HG02588 (cell line): ENCODE data around the gene CLCN4.

ENCODE experiments used
- ATAC-seq: cut with Tn5 transposase; IDR thresholded peaks from one replicate; pipeline ENCODE4 v1.9.1; 2021; ENCODE audit warnings: mild to moderate bottlenecking, moderate library complexity; ENCODE audit not compliant: unreplicated experiment

The CLCN4 gene

DNA sequence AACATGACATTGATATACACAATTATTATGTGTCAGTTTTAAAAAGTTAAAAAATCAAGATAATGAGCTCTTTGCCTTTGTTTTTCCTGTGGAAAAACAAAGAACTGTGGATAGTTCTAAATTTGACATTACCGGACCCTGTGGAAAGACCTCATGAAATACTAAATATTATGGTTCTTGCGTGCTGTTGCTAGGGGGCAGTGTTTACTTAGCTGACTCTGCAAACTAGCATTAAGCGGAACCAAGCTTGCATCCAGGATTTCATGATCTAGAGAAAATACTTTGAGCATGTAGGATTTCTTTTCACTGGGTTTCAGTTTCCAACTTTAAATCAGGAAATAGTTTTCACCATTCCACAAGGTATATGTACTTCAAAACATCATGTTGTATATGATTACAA is 33.6 kb downstream of the CLCN4 start:
- no peak for ATAC-seq

DNA sequence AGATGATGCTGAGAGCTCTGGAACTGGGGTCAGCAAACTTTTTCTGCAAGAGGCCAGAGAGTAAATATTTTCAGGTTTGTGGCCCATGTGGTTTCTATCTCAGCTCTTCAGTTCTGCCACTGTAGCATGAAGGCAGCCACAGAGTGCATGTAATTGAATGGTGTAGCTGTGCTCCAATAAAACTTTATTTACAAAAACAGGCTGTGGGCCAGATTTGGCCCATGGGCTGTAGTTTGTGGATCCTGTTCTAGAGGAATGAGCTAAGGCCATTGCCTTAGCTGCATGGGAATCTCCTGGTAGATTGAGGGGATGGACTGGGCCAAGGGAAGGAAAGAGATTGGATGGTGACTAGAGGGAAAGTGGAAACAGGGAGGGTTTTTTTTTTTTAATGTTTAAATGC is 36.8 kb downstream of the CLCN4 start:
- ATAC-seq: no peak

DNA sequence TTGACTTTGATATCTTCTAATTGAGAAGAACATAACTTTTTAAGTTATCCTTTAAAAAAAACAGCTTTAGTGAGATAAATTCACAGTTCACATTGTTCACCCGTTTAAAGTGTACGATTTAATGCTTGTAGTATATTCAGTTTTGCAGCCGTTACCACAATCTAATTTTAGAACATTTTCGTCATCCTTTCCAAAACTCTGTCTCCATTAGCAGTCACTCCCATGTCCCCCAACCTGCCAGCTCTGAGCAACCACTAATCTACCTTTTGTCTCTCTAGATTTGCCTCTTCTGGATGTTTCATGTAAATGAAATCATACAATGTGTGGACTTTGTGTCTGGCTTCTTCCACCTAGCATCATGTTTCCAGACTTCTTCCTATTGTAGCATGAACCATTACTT is 38.6 kb downstream of the CLCN4 start:
- no peak for ATAC-seq

DNA sequence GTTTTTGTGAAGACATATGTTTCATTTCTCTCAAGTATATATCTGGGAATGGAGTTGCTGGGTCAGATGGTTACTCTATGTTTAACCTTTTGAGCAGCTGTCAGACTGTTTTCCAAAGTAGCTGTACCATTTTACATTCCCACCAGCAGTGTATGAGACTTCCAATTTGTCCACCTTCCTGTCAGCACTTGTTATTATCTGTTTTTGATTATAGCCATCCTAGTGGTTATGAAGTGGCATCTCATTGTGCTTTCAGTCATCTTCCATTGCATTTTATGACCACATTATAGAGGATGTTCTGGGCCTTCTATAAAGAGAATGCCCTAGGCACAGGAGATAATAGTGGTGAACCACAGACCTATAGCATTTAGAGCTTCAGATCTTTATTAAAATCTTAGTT is 39.2 kb downstream of the CLCN4 start:
- ATAC-seq: no peak

DNA sequence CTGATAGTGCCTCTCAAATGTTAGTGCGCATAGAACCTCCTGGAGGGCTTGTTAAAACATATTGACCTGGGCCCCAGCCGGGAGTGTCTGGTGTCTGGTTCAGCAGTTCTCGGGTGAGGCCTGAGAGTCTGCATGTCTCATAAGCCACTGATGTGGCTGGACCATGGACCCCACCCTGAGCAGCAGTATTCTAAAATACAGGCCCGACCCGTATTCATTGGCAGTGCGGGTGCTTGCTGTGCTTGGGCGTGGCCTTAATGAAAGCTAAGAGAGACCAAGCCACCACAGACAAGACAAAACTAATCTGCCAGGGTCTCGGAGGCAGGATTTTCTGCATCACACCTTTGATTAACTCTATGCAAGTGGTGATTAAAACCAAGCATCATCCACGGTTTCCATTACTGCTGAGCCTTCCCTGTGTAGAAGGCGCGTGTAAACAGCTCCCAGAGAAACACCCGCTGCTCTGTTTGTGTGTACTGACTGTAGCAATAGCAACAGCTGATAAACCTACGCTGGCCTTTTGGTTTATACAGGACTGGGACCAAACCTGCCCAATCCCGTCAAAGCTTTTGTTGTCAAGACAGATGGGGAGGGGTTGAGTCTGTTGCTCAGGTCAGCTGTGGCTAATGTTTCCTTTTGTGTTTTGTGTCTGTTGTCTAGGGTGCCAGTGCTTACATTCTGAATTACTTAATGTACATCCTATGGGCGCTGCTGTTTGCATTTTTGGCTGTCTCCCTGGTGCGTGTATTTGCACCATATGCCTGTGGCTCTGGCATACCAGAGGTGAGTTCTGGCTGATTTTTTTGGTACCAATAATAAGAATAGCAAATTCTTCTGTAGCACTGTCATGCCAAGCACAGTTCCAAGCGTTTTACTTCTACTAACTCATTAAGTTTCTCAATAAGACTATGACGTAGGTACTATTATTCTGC is 40.8 kb downstream of the CLCN4 start:
- no peak for ATAC-seq

DNA sequence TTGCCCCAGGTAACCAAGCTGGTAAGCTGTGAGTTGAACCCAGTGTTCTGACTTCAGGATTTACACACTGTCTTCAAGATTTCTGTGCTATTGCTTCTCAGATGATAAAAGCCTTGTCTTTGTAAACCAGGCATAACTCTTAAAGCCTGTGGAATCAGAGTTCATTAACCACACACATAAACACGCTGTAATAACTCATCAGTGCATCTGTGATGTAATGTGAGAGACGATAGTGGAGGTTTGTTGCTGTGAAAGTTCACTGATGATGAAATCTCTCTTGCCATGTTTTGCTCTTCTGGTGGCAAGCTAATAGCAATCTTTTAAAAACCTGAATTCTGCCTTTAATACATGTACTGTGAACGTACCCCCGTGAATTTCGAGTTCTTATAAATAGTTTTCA is 41.5 kb downstream of the CLCN4 start:
- ATAC-seq: no peak

DNA sequence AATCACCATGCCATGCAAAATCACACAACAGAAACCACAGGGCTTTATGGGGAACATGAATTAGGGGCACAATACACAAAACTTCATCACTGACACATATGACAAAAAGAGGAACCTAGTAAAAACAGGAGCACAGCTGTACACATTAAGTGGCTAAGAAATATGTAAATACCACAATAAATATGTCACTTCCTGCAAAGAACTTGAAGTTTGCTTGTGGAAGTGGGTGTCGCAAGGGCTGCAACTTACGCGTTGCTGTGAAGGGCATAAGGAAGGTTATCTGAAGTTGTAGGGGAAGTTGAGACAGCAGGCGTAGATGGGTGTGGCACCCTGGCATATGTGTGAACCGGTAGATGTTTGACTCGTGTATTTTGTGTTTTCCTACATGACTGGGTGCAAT is 42.4 kb downstream of the CLCN4 start:
- peak; percentile 86 for ATAC-seq

DNA sequence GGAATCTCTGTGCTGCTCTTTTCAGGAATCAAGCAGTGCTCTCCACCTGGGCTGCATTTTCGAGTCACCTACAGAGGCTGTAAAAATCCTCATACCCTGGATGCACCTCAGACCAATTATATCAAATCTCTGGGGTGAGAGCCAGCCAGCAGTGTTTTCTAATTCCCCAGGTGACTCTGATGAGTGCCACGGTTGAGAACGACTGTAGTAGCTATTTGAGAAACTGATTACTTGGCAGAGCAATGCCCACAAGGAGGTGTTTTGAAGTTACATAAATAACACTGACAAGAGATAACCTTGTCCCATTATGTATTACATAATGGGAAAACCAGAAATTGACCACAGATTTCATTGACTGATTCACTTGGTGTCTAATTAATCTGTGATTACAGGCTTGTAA is 46.8 kb downstream of the CLCN4 start:
- no peak for ATAC-seq

DNA sequence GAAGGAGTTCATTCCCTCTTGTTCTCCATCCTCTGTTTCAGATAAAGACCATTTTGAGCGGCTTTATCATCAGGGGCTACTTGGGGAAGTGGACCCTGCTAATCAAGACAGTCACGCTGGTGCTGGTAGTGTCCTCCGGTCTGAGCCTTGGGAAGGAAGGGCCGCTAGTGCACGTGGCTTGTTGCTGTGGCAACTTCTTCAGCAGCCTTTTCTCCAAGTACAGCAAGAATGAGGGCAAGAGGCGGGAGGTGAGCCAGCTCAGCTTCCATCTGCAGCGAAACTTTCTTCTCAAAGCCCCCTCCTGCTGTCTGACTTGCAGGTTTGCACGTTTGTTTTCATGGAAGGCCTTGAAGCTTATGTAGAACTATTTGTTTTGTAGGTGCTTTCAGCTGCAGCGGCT is 49.5 kb downstream of the CLCN4 start:
- ATAC-seq: no peak

DNA sequence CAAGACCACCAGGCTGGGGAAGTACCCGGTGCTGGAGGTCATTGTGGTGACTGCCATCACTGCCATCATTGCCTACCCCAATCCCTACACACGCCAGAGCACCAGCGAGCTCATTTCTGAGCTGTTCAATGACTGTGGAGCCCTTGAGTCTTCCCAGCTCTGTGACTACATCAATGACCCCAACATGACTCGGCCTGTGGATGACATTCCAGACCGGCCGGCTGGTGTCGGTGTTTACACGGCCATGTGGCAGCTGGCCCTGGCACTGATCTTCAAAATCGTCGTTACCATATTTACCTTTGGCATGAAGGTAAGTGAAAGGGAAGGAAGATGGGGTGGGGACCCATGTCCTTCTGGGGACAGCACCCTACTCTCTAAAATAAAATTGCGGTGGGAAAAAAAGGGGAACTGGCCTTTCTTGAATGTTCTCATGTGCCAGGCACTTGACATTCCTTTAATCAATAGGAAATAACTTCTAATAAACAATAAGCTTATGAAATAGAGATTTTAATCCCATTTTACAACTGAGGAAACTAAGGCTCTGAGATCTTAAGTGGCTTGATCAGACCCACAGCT is 51.6 kb downstream of the CLCN4 start:
- ATAC-seq: no peak

DNA sequence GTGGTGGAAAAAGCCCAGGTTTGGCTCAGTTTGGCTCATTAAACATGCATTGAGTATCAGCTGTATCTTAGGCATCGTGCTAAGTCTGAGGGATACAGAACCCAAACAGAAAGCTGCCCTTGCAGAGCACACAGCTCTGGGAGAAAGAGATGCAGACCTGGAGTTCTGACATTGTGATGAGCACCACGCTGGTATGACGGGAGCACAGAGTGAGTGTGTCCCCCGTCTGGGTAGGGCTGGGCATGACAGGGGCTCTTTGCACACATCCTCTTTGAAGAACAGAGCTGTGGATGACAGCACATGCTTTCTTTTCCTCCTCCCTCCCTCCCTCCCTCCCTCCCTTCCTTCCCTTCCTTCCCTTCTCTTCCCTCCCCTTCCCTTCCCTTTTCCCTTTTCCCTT is 52.2 kb downstream of the CLCN4 start:
- no peak for ATAC-seq

DNA sequence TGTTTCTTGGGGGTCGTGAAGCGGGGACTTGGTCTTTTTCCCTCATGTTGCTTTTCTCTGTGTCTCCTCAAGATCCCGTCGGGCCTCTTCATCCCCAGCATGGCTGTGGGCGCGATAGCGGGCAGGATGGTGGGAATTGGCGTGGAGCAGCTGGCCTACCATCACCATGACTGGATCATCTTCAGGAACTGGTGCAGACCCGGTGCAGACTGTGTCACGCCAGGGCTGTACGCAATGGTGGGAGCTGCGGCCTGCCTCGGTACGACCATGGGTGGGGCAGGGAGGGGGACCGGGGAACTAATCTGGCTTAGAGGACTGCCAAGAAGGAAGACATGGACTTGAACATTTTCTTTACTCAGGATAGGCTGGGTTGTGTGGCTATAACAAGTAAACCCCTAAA is 55.6 kb downstream of the CLCN4 start:
- ATAC-seq: no peak

DNA sequence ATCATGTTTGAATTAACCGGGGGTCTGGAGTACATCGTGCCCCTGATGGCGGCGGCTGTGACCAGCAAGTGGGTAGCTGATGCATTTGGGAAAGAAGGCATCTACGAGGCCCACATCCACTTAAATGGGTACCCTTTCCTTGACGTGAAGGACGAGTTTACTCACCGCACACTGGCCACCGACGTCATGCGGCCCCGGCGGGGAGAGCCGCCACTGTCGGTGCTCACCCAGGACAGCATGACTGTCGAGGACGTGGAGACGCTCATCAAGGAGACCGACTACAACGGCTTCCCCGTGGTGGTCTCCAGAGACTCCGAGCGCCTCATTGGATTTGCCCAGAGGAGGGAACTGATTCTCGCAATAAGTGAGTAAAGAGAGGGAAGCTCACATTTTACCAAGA is 56.9 kb downstream of the CLCN4 start:
- ATAC-seq: no peak

DNA sequence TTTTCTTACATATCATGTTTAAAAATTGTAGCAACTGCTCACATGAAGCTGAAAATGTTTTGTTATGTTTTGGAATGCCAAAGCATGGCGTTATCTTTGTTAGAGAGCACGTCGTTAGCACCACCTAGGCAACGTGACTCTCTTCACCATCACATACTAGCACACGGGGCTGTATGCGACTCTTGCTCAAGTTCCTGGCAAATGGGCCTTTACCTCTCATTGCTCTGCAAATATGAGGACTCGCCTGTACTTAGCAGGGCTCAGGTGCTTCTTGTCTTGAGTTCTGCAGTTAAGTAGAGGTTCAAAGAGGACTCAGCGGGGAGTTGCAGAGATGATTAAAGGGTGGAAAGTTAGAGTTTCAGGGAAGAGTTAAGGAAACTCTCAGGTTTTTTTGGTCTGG is 59.4 kb downstream of the CLCN4 start:
- no peak for ATAC-seq

DNA sequence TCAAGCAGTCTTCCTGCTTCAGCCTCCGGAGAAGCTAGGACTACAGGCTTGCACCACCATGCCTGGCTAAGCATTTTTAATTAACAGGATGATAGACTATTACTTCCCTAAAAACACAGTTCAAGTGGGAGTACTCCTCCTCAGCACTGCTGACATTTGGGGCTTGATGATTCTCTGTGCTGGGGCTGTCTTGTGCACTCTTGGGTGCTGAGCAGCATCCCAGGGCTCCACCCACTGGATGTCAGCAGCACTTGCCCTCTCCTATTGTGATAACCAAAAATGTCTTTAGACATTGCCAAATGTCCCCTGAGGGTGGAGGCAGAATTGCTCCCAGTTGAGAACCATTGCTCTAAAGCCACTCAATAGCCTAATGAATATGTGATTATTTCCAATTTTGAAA is 60.4 kb downstream of the CLCN4 start:
- ATAC-seq: no peak

DNA sequence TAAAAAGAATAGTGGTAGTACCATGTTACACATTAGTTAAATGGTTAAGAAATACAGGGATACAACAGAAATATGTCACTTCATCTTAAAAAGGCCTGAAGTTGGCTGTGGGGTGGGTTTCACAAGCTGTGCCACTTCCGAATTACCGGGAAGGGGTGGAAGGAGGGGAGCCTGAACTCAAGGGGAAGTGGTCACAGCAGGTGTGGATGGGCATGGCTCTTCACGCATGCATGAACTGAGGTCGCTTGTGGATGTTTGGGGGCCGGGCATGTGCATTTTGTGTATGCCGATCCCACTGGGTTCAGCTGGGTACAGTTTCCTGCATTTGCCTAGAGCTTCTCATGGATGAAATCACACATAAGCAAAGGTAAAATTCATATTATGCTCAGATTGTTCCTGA is 64.9 kb downstream of the CLCN4 start:
- no peak for ATAC-seq

DNA sequence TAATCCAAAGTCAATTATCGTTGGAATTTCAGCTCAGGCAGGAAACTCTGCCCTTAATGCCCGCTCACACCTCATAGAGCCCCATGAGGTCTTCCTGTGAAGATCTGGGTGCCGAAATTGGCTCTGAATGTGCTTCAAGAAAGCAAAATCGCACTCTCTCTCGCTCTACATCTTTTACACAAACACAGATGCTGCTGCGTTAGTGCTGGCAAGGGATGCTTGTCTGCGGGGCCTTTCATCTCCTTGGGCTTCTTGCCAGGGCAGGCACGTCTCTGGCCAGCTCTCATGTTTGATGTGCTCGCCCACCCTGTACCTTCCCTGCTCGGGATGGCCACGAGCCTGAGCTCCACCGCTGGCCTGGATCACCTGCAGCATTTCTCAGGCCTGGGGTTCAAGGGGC is 66.5 kb downstream of the CLCN4 start:
- no peak for ATAC-seq

DNA sequence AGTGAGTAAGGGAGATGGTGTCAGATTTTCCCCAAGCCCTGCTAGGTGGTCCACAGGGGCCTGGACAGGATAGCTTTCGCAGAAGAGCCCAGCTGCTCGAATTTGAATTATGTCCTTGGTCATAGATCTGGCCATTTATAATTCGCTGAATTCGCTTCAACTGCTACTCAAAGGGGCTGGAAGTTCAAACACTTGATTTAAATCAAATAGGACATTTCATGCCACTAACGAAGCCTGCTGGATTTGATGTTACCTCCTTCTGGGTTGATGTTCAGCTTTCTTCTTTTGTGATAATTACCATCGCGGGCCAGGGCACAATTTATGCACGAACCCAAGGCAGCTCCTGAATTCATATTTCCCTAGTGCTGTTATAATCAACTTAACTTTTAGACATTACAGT is 67.0 kb downstream of the CLCN4 start:
- no peak for ATAC-seq

DNA sequence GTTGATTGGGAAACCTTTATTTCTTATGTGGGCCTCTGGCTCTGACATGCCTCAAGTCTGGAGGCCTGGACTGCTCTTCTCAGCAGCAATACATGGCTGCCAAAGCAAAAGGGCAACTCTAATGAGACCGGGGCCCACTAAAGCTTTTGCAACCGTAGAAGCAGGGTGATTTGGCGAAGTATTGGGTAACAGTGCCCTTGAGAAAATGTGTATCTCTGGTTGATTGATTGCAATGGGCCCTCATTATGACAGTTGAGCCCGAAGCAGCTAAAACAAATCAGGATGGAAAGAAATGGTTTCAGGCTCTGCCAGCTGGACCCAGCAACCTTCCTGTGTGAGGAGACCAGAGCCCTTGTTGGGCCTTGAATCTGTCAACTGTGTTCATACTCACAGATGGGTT is 73.4 kb downstream of the CLCN4 start:
- ATAC-seq: no peak

DNA sequence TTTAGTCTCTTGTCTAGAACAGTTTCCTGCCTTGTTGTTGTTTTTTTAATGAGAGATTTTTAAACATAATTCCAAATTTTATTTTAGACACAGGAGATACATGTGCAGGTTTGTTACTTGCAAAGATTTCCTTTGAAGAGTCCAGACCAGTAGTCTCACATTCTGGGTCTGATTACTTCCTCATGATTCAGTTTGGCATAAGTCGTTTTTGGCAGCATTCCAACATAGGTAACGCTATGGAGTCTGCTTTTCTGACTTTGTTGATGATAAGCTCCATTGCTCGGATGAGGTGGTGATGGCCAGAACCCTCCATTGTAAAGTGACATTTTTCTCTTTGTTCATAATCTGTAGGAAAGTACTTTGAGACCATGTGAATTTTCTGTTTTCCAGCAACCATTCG is 74.7 kb downstream of the CLCN4 start:
- ATAC-seq: no peak

DNA sequence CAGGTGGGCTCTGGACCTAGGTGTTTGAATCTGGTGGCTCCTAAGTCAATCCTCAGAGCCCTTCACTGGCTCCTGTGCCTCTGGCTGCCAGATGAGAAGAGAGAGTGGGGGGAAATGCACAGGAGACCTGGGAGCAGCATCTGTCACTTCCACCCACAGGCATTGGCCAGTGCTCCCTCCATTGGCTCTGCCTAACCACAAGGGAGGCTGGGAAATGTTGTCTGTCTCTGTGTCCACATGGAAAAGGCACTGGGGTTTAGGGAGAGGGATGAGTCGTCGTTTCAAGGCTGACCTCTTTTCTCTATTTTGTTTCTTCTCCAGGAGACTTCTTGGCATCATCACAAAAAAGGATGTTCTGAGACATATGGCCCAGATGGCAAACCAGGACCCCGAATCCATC is 76.4 kb downstream of the CLCN4 start:
- ATAC-seq: no peak

DNA sequence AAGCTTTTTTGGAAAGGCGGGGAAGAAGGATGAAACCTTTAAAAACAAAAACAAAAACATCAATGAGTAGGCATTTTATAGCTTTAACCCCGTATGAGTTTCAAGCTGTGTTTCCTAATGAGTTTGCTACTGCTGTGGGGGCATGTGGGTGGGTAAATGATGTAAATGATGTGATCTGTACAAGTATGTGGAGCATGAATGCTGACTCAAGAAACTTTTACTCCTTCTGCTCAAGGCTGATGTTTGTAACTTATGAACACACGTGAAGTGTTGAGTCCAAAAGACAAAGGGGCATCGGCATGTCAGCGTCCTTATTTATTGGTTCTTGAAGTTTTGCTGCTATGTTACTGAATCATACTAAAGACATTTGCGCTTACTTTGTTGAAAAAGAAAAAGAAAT is 76.9 kb downstream of the CLCN4 start:
- no peak for ATAC-seq

DNA sequence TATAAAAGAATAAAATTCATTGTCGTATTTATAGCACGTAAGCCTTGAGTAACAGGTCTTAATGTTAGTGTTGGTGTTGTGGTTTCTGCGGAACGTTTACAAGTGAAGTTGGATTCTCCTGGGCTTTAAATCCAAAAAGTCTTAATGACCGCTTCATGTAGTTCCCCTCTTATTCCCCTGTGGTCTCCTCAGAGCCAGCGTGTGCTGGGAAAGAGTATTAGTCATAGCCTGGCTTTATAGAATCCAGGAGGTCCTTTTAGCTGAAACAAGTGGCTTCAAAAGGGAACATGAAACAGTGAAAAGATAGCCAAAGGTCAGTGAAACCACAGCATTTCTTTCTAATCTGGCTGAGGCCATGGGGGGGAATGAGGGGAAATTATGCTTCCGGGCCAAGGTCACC is 79.1 kb downstream of the CLCN4 start:
- ATAC-seq: no peak
